DMS53 (cell line): Measurements from ENCODE around the gene ACTC1.

ENCODE experiments used
- DNase-seq: peaks from one replicate; lab custom pipeline; 2025; lab: John Stamatoyannopoulos, UW

ACTC1 gene

GRCh38 chr15:34799149-34800101, 4.1 kb upstream of the ACTC1 start:
- DNase-seq: peak; percentile 21

- DNase-seq: no peak
Observed at GRCh38 chr15:34796847-34797435, 1.6 kb upstream of the ACTC1 start.

GRCh38 chr15:34794590-34795206, 651 bp downstream of the ACTC1 start:
- no peak for DNase-seq

GRCh38 chr15:34793901-34794300, 1.4 kb downstream of the ACTC1 start:
- peak; percentile 9 for DNase-seq

DNA sequence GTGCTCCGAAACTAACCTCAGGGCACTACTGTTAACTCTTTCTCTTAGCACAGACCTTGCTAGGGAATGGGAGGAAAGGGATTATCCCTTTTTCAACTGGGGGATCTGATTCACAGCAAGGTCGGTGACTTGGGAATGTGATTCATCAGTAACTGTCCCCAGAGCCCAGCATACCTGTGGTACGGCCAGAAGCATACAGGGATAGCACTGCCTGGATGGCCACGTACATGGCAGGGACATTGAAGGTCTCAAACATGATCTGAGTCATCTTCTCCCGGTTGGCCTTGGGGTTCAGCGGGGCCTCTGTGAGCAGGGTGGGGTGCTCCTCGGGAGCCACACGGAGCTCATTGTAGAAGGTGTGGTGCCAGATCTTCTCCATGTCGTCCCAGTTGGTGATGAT, 2.3 kb downstream of the ACTC1 start:
- DNase-seq: no peak

GRCh38 chr15:34791701-34792100, 3.6 kb downstream of the ACTC1 start:
- DNase-seq: no peak

- no peak for DNase-seq
Observed at GRCh38 chr15:34790121-34790520, 5.2 kb downstream of the ACTC1 start.

DNA sequence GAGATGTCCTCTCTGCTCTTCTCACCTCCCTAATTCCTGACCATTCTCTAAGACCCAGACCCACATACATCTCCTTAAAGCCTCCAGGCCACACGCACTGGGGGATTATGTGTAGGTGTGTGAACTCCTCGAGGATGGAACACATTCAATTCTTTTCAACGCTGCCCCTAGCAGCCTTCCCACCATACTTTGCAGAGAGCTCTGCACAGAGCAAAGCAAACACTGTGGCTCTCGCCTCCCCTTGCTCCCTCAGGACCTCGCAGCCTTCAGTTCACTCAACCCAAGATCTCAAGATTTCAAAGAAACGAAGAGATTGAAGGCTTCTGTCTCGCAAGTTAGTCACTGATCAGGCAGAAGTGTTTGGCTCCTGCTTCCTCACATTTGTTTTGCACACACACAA, 6.0 kb downstream of the ACTC1 start:
- no peak for DNase-seq

- peak; percentile 19 for DNase-seq
Observed at GRCh38 chr15:34786206-34786605, 9.1 kb downstream of the ACTC1 start.

GRCh38 chr15:34783991-34784390, 11.4 kb downstream of the ACTC1 start:
- no peak for DNase-seq

- DNase-seq: no peak
Observed at GRCh38 chr15:34783431-34783830, 11.9 kb downstream of the ACTC1 start.

DNA sequence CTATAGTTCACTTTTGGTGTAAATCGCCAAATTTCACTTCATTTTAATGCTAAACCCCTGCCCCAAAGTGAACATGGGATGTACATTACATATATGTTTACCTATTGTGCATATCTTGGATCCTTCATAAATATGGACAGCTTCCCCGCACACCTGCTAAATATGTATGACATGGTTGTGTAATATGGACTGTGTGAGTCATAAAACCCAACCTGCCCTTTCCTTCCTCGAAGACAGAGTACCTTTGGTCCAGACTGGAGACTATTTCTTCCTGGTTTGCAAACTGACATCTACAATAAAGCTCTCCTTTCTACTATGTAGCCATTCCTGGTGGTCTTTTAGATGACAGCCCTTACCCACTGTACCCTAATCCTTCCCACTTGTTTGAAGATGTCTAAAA, 12.4 kb downstream of the ACTC1 start:
- peak; percentile 7 for DNase-seq

- DNase-seq: no peak
Observed at GRCh38 chr15:34780725-34781124, 14.6 kb downstream of the ACTC1 start.

GRCh38 chr15:34776606-34777105, 18.7 kb downstream of the ACTC1 start:
- DNase-seq: no peak

DNA sequence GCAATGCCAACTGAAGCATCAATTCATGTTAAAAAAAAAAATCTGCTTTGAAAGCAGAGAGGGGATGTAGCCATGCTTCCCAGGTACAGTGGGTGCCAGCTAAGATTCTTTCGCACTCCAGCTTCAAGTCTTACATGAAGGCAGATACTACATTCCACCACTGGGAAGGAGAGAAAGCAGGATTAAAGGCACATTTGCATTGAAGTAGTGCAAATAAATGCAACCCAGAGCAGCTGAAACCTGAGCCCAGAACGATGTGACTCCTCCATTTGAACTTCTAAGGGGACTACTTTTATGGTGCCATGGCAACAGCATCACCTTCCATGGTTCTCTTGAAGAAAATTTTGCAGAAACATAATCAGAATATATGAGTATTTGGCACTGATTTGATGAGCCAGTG, 21.4 kb downstream of the ACTC1 start:
- no peak for DNase-seq

GRCh38 chr15:34773013-34773412, 22.3 kb downstream of the ACTC1 start:
- no peak for DNase-seq

- no peak for DNase-seq
Observed at GRCh38 chr15:34772312-34772711, 23.0 kb downstream of the ACTC1 start.

DNA sequence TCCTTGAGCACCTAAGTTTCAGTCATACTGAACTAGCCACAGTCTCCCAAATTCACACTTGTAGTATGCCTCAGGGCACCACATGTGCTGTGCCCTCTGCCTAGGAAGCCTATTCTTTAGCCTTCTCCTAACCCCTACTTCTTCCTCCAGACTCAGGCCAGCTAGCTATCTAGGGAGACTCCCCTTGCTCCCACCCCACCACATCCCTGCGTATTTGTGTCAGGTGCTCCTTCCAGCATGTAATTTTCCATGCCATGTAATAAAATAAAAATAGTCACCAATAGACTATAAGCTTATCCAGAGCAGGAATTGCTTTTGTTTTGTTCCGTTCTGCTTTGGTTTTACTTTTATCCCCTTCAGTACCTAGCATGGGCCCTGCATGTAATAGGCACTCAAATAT, 25.6 kb downstream of the ACTC1 start:
- DNase-seq: no peak

DNA sequence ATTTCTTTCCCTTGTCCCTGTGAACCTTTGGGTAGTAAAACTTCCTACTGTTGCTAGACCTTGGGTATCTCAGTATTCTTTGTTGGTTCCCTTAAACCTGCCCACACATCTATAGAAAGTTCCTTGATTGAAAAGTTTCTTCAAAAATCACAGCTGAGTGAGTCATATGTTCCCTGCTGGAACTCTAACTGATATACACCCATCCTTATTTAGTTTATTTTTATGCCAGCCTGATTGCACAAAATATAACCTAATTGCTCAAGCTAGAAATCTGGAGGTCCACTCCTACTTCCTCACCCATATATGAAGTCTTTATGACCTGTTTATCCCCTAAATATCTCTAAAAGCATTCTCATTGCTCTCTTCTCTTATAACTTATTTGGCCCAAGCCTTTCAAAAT, 26.8 kb downstream of the ACTC1 start:
- no peak for DNase-seq

- no peak for DNase-seq
Observed at GRCh38 chr15:34765741-34766140, 29.6 kb downstream of the ACTC1 start.

- DNase-seq: no peak
Observed at GRCh38 chr15:34760909-34761308, 34.4 kb downstream of the ACTC1 start.

DNA sequence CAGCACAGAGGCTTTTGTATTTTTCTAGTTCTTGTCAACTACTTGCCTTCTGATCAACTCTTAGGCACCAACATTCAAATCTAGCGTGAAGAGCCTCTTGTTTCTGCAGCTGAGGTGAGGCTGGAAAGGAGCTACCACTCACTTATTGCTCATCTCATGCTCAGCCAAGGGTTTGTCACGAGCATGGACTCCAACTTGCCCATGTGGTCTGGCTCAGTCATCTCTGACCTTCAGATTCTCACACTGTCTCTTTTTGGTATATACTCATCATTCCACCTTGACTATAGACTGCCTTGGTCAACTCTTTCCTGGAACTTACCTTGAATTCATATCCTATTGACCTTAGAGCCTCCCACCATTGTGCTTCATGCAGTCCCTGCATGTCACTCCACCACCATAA, 35.4 kb downstream of the ACTC1 start:
- DNase-seq: no peak

DNA sequence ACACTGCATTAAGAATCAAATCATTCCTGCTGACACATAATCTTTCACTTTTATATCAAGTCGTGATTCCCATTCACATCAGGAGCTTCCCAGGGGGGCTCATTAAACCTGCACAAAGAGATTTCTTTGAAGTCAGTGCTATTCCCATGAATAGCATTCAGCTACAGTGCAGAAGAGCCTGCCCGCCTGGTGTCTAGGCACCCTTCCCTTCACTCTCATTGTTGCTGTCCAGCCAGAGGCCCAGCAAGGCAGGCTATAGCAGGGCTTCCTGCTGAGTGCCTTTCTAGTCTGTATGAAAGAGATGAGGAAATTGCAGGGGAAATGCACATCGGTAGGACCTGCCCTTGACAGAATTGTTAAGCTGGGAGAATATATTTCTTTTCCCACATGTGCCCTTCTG, 36.0 kb downstream of the ACTC1 start:
- no peak for DNase-seq
